Ovary (tissue), 3 donors: Measurements from ENCODE around the gene BCL2L14.

ENCODE experiments used
- POLR2A ChIP-seq: fragments of 450-650 bp; IDR thresholded peaks from one replicate; pipeline ENCODE4 v1.6.1; 2017; ENCODE audit warnings: antibody characterized with exemption, mild to moderate bottlenecking, moderate library complexity
- TF ChIP-seq, protein P1 (sequence below), 3 donors: fragments of 450-650 bp in 2 of 3; fragments of 200-600 bp in 1 of 3; IDR thresholded peaks; one replicate each; pipeline versions ENCODE4 v1.5.1 to v1.8.0; 2016 to 2022; ENCODE audit warnings: antibody characterized with exemption in 3 of 3, mild to moderate bottlenecking in 1 of 3
- donor health status: DM: no; HTN: no; CAD: no.

GRCh38 chr12:12097891-12098690 lies 27.4 kb downstream of the BCL2L14 start:
- TF ChIP-seq, protein P1, sequence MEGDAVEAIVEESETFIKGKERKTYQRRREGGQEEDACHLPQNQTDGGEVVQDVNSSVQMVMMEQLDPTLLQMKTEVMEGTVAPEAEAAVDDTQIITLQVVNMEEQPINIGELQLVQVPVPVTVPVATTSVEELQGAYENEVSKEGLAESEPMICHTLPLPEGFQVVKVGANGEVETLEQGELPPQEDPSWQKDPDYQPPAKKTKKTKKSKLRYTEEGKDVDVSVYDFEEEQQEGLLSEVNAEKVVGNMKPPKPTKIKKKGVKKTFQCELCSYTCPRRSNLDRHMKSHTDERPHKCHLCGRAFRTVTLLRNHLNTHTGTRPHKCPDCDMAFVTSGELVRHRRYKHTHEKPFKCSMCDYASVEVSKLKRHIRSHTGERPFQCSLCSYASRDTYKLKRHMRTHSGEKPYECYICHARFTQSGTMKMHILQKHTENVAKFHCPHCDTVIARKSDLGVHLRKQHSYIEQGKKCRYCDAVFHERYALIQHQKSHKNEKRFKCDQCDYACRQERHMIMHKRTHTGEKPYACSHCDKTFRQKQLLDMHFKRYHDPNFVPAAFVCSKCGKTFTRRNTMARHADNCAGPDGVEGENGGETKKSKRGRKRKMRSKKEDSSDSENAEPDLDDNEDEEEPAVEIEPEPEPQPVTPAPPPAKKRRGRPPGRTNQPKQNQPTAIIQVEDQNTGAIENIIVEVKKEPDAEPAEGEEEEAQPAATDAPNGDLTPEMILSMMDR (IDR thresholded peaks at IDR 0.05): no peak
- TF ChIP-seq POLR2A: no peak
